K562 (cell line): ENCODE data around the gene SMARCC1. TPM values are rescaled to one million over a fixed set of nuclear protein-coding genes. Genes with fewer than 3 reads are reported as not detected.

ENCODE experiments used
- CEBPB ChIP-seq: fragments of 450-650 bp; IDR thresholded peaks from 2 replicates; pipeline ENCODE4 v1.6.1; 2016; ENCODE audit warnings: missing genetic modification characterization, missing compliant biosample characterization
- HNRNPL ChIP-seq: fragments of 200-400 bp; formaldehyde crosslinking; IDR thresholded peaks from 2 replicates; pipeline ENCODE4 v1.6.1; 2017; ENCODE audit warnings: low read depth, mild to moderate bottlenecking, low read length
- NFE2 ChIP-seq: IDR thresholded peaks from 2 replicates; pipeline ENCODE4 v1.6.1; 2014; ENCODE audit warnings: antibody characterized with exemption, low read depth
- NONO ChIP-seq, 2 experiments: fragments of 200-400 bp in 1 of 2; fragments of 450-650 bp in 1 of 2; formaldehyde crosslinking in 1 of 2; IDR thresholded peaks; 2 replicates each; pipeline ENCODE4 v1.6.1; 2017; ENCODE audit warnings: low read depth in 2 of 2, mild to moderate bottlenecking in 2 of 2, moderate library complexity in 2 of 2, low read length in 1 of 2
- OTX1 ChIP-seq: fragments of 450-650 bp; formaldehyde crosslinking; IDR thresholded peaks from 2 replicates; pipeline ENCODE4 v1.4.0; 2022; ENCODE audit warnings: mild to moderate bottlenecking
- PKNOX1 ChIP-seq: fragments of 450-650 bp; IDR thresholded peaks from 2 replicates; pipeline ENCODE4 v1.6.1; 2016
- RREB1 ChIP-seq: fragments of 250-450 bp; sonication (Bioruptor Pico); IDR thresholded peaks from 2 replicates; pipeline ENCODE4 v1.4.0; 2020
- SMAD2 ChIP-seq: fragments of 150-350 bp; IDR thresholded peaks from 2 replicates; pipeline ENCODE4 v1.6.1; 2014; ENCODE audit warnings: low read depth, mild to moderate bottlenecking, low read length
- STAT5B ChIP-seq: fragments of 250-450 bp; sonication (Bioruptor Pico); IDR thresholded peaks from 2 replicates; pipeline ENCODE4 v1.8.0; 2021; ENCODE audit warnings: mild to moderate bottlenecking, inconsistent platforms
- TARDBP ChIP-seq: fragments of 450-650 bp; IDR thresholded peaks from 2 replicates; pipeline ENCODE4 v1.6.1; 2016
- ZNF316 ChIP-seq: fragments of 450-650 bp; IDR thresholded peaks from 2 replicates; pipeline ENCODE4 v1.6.1; 2016
- ZNF354B ChIP-seq: fragments of 250-450 bp; sonication (Bioruptor Pico); IDR thresholded peaks from 2 replicates; pipeline ENCODE4 v1.4.0; 2020
- ZNF518B ChIP-seq: fragments of 250-450 bp; sonication (Bioruptor Pico); IDR thresholded peaks from 2 replicates; pipeline ENCODE4 v1.5.0; 2021; ENCODE audit warnings: mild to moderate bottlenecking, moderate library complexity
- ZNF584 ChIP-seq: fragments of 200-800 bp; sonication (Bioruptor generic); IDR thresholded peaks from 2 replicates; pipeline ENCODE4 v1.6.1; 2016; ENCODE audit warnings: low read depth, mild to moderate bottlenecking, missing genetic modification characterization, missing compliant biosample characterization
- ZNF717 ChIP-seq: fragments of 250-450 bp; sonication (Bioruptor Pico); IDR thresholded peaks from 2 replicates; pipeline ENCODE4 v1.5.0; 2021
- ZNF77 ChIP-seq: fragments of 250-450 bp; sonication (Bioruptor Pico); IDR thresholded peaks from 2 replicates; pipeline ENCODE4 v1.5.0; 2020
- polyA plus RNA-seq, 8 experiments: library from polyadenylated mRNA; depleted of rRNA in 4 of 8; stranded (reverse) in 5 of 8; unstranded in 3 of 8; fragments of >200 nt; fragmentation: Nextera tagmentation in 2 of 8; fragmentation: Illumina TruSeq in 1 of 8; extraction: Ambion mirVana in 2 of 8; extraction: Trizol in 1 of 8; gene quantifications; 2 replicates each; pipeline versions ENCODE4 v1.2.1 to v1.2.3, GENCODE V29; 2011 to 2014; ENCODE audit warnings: inconsistent platforms in 1 of 8, missing spikeins in 1 of 8
- total RNA-seq, 7 experiments: library from RNA; depleted of rRNA in 6 of 7; stranded (reverse); fragments of >200 nt in 6 of 7; fragmentation: Illumina TruSeq in 2 of 7; extraction: Trizol in 2 of 7; gene quantifications; 2 replicates each; pipeline versions ENCODE4 v1.2.1 to v1.2.3, GENCODE V29; 2011 to 2021; ENCODE audit warnings: low replicate concordance in 1 of 7

SMARCC1 gene
- total and polyA plus RNA-seq, 9 of the 15 experiments (the other 6 are each of a cell fraction or from before 2014, with no cell fraction given), result 20.7 to 199 (median 66.0) TPM

- TF ChIP-seq ZNF584 (no peak), TARDBP (no peak; the same call in 1 of the 2 replicates), PKNOX1 (no peak), ZNF354B (CRISPR knock-in tag) (no peak), ZNF316 (peak; percentile 66), NONO (IDR thresholded peaks at IDR 0.05; ENCODE audit: low read depth in 2 of 2, low read length in 1 of 2) (peak; percentile 70 to 76; a peak in 2 of 4 replicates), NFE2 (no peak), ZNF717 (no peak), HNRNPL (peak; percentile 69; the same call in 1 of the 2 replicates), OTX1 (CRISPR knock-in tag) (no peak), CEBPB (no peak), SMAD2 (no peak), ZNF77 (CRISPR knock-in tag) (no peak), RREB1 (CRISPR knock-in tag) (peak; percentile 75; the same call in 1 of the 2 replicates), STAT5B (CRISPR knock-in tag) (no peak), ZNF518B (CRISPR knock-in tag) (no peak)
Measured at GRCh38 chr3:47781685-47782445, at the start of gene SMARCC1 (continued).
